Hepatocyte (in vitro differentiated cells): ENCODE data around the gene GNPAT.

Source experiments
- CTCF ChIP-seq: fragments of 200-600 bp; sonication (generic); IDR thresholded peaks from 2 replicates; pipeline ENCODE4 v1.5.1; 2016; ENCODE audit warnings: antibody characterized with exemption, mild to moderate bottlenecking; ENCODE audit not compliant: poor library complexity
- EZH2 ChIP-seq: fragments of 200-600 bp; sonication (generic); IDR thresholded peaks from 2 replicates; pipeline ENCODE4 v1.6.1; 2016; ENCODE audit warnings: antibody characterized with exemption, mild to moderate bottlenecking, borderline replicate concordance
- EZH2phosphoT487 ChIP-seq: fragments of 200-600 bp; sonication (generic); IDR thresholded peaks from one replicate; pipeline ENCODE4 v1.6.1; 2018; ENCODE audit warnings: antibody characterized with exemption, mild to moderate bottlenecking, low read depth, moderate library complexity; ENCODE audit not compliant: unreplicated experiment, severe bottlenecking

- TF ChIP-seq CTCF (peak; percentile 95), EZH2phosphoT487 (no peak), EZH2 (no peak)
Observed at GRCh38 chr1:231211005-231211857, 29.8 kb upstream of the GNPAT start.
